Liver (tissue), 9 donors: ENCODE data around the gene FAM78B. TPM values are rescaled to one million over a fixed set of nuclear protein-coding genes. Genes with fewer than 3 reads are reported as not detected.

Experiments used
- DNase-seq: peaks from one replicate; pipeline ENCODE4 v3.0.0-alpha.2; 2017; ENCODE audit warnings: low spot score
- H3K27ac ChIP-seq, 2 donors: one replicate each; pipeline ENCODE4 v1.7.0; 2013; ENCODE audit warnings: inconsistent platforms in 2 of 2, low read length in 2 of 2, control low read depth in 1 of 2, low read depth in 1 of 2, mild to moderate bottlenecking in 1 of 2
- H3K27me3 ChIP-seq, 4 donors: one replicate each; pipeline versions ENCODE4 v1.6.1 to v1.7.0; 2013; ENCODE audit warnings: low read length in 3 of 4, inconsistent platforms in 1 of 4, mild to moderate bottlenecking in 1 of 4, moderate library complexity in 1 of 4; ENCODE audit not compliant: control insufficient read depth in 4 of 4, insufficient read depth in 4 of 4
- H3K36me3 ChIP-seq, 4 donors: one replicate each; pipeline versions ENCODE4 v1.6.1 to v1.7.0; 2013; ENCODE audit warnings: low read length in 3 of 4, mild to moderate bottlenecking in 3 of 4, low read depth in 1 of 4, moderate library complexity in 1 of 4; ENCODE audit not compliant: control insufficient read depth in 4 of 4, insufficient read depth in 3 of 4
- H3K4me1 ChIP-seq, 4 donors: one replicate each; pipeline versions ENCODE4 v1.6.1 to v1.7.0; 2013; ENCODE audit warnings: low read length in 3 of 4, mild to moderate bottlenecking in 3 of 4, moderate library complexity in 1 of 4; ENCODE audit not compliant: control insufficient read depth in 4 of 4, insufficient read depth in 4 of 4
- H3K4me3 ChIP-seq, 3 donors: one replicate each; pipeline versions ENCODE4 v1.6.1 to v1.7.0; 2013; ENCODE audit warnings: low read length in 3 of 3, control low read depth in 1 of 3, low read depth in 1 of 3, mild to moderate bottlenecking in 1 of 3
- H3K9ac ChIP-seq, 2 donors: one replicate each; pipeline ENCODE4 v1.7.0; 2013; ENCODE audit warnings: low read length in 2 of 2, mild to moderate bottlenecking in 2 of 2, moderate library complexity in 2 of 2, control low read depth in 1 of 2, low read depth in 1 of 2
- H3K9me3 ChIP-seq, 4 donors: one replicate each; pipeline versions ENCODE4 v1.6.1 to v1.7.0; 2013; ENCODE audit warnings: low read length in 3 of 4; ENCODE audit not compliant: control insufficient read depth in 4 of 4
- ATF3 ChIP-seq: IDR thresholded peaks from 2 replicates; pipeline ENCODE4 v1.6.1; 2016; ENCODE audit warnings: antibody characterized with exemption
- CTCF ChIP-seq: fragments of 150-350 bp; IDR thresholded peaks from 2 replicates; pipeline ENCODE4 v1.5.1; 2017; ENCODE audit warnings: improper control_type of control experiment, low read depth, low read length; ENCODE audit not compliant: missing input control
- EGR1 ChIP-seq, 2 donors: IDR thresholded peaks; 2 replicates each; pipeline ENCODE4 v1.6.1; 2016 to 2018; ENCODE audit warnings: antibody characterized with exemption in 2 of 2, low read depth in 2 of 2
- FOXA2 ChIP-seq: IDR thresholded peaks from 2 replicates; pipeline ENCODE4 v1.6.1; 2016; ENCODE audit warnings: antibody characterized with exemption
- GABPA ChIP-seq, 2 donors: IDR thresholded peaks in 1 of 2; conservative IDR thresholded peaks in 1 of 2; 2 replicates each; pipeline ENCODE4 v1.6.1; 2016; ENCODE audit warnings: antibody characterized with exemption in 2 of 2, mild to moderate bottlenecking in 1 of 2, moderate library complexity in 1 of 2
- HNF4G ChIP-seq: IDR thresholded peaks from 2 replicates; pipeline ENCODE4 v1.6.1; 2016; ENCODE audit warnings: antibody characterized with exemption
- NR2F2 ChIP-seq: IDR thresholded peaks from 2 replicates; pipeline ENCODE4 v1.6.1; 2016; ENCODE audit warnings: antibody characterized with exemption
- RAD21 ChIP-seq, 2 donors: IDR thresholded peaks; 2 replicates each; pipeline ENCODE4 v1.6.1; 2016; ENCODE audit warnings: antibody characterized with exemption in 2 of 2, mild to moderate bottlenecking in 2 of 2
- REST ChIP-seq: IDR thresholded peaks from 2 replicates; pipeline ENCODE4 v1.6.1; 2016; ENCODE audit warnings: antibody characterized with exemption, mild to moderate bottlenecking
- RXRA ChIP-seq, 2 donors: IDR thresholded peaks; 2 replicates each; pipeline ENCODE4 v1.6.1; 2017 to 2018; ENCODE audit warnings: antibody characterized with exemption in 2 of 2, mild to moderate bottlenecking in 1 of 2
- SP1 ChIP-seq: IDR thresholded peaks from 2 replicates; pipeline ENCODE4 v1.6.1; 2018; ENCODE audit warnings: antibody characterized with exemption, mild to moderate bottlenecking
- TAF1 ChIP-seq: conservative IDR thresholded peaks from 2 replicates; pipeline ENCODE4 v1.6.1; 2016; ENCODE audit warnings: antibody characterized with exemption, mild to moderate bottlenecking
- YY1 ChIP-seq: IDR thresholded peaks from 2 replicates; pipeline ENCODE4 v1.6.1; 2016; ENCODE audit warnings: antibody characterized with exemption, mild to moderate bottlenecking
- WGBS: extraction: QIAGEN DNeasy Blood & Tissue Kit; methylation state at CpG from one replicate; pipeline ENCODE4 v1.1.7; 2013; 5-methylcytosine and 5-hydroxymethylcytosine counted together
- polyA plus RNA-seq, 2 donors: library from polyadenylated mRNA; stranded (reverse) in 1 of 2; unstranded in 1 of 2; fragments of 200-250 nt in 1 of 2; fragments of >200 nt in 1 of 2; fragmentation: Nextera tagmentation in 1 of 2; extraction: Ambion mirVana in 1 of 2; gene quantifications; one replicate each; pipeline versions ENCODE4 v1.2.1 to v1.2.3, GENCODE V29; 2013 to 2015
- total RNA-seq, 2 donors: library from RNA; depleted of rRNA; stranded (reverse); fragments of >200 nt; gene quantifications; one replicate each; pipeline ENCODE4 v1.2.3, GENCODE V29; 2014
- donor health status: healthy.
- donor health status: healthy.
- donor health status: healthy.
- donor health status: healthy.
- donor health status: healthy.

The FAM78B gene
- total and polyA plus RNA-seq, 4 donors, result 0.14 to 0.92 (median 0.49) TPM

- H3K27ac ChIP-seq, result no peak overlapping the region
- no peaks in the 10 kb centered on the region for H3K4me1 ChIP-seq
- H3K9ac ChIP-seq, result no peak overlapping the region
- TF ChIP-seq GABPA (IDR thresholded peaks at IDR 0.05 in 1 of 2, conservative IDR thresholded peaks at IDR 0.05 in 1 of 2) (no peak), REST (no peak), TAF1 (no peak), RAD21 (IDR thresholded peaks at IDR 0.05) (no peak), SP1 (no peak), FOXA2 (no peak), RXRA (IDR thresholded peaks at IDR 0.05) (no peak), HNF4G (no peak), CTCF (no peak), YY1 (no peak), NR2F2 (no peak)
- 62% methylated on average over 2 of the region's 2 CpGs for WGBS
- H3K36me3 ChIP-seq, result no peaks in the 10 kb centered on the region
- H3K27me3 ChIP-seq, result peaks cover 0 to 2% (median 0%) of the 10 kb centered on the region in 4 donors
- DNase-seq, result no peak
- H3K9me3 ChIP-seq, result no peaks in the 10 kb centered on the region
- H3K4me3 ChIP-seq, result no peak overlapping the region
Measured at GRCh38 chr1:166189126-166189525, 22.3 kb upstream of the FAM78B start.

GRCh38 chr1:166185526-166185925 is 18.7 kb upstream of the FAM78B start:
- WGBS, result 75% methylated on average over 4 of the region's 4 CpGs
- H3K9ac ChIP-seq, result no peak overlapping the region
- TF ChIP-seq TAF1 (no peak), RAD21 (IDR thresholded peaks at IDR 0.05) (no peak), GABPA (IDR thresholded peaks at IDR 0.05 in 1 of 2, conservative IDR thresholded peaks at IDR 0.05 in 1 of 2) (no peak), CTCF (no peak)
- H3K4me1 ChIP-seq, result no peaks in the 10 kb centered on the region
- H3K27ac ChIP-seq, result no peak overlapping the region
- H3K4me3 ChIP-seq, result no peak overlapping the region
- no peaks in the 10 kb centered on the region for H3K9me3 ChIP-seq
- no peak for DNase-seq
- H3K27me3 ChIP-seq, result no peaks in the 10 kb centered on the region
- H3K36me3 ChIP-seq, result no peaks in the 10 kb centered on the region

GRCh38 chr1:166184897-166185296 is 18.1 kb upstream of the FAM78B start:
- Histone ChIP-seq H3K9me3 (no peaks in the 10 kb centered on the region), H3K27me3 (no peaks in the 10 kb centered on the region), H3K4me1 (no peaks in the 10 kb centered on the region), H3K4me3 (no peak overlapping the region), H3K36me3 (no peaks in the 10 kb centered on the region), H3K27ac (no peak overlapping the region), H3K9ac (no peak overlapping the region)
- no peak for TF ChIP-seq HNF4G
- no peak for TF ChIP-seq NR2F2
- TF ChIP-seq SP1, result no peak
- TF ChIP-seq CTCF, result no peak
- no peak for TF ChIP-seq EGR1 (IDR thresholded peaks at IDR 0.05; ENCODE audit: low read depth in 2 of 2)
- no peak for TF ChIP-seq ATF3
- DNase-seq, result no peak
- WGBS, result 76% methylated on average over 6 of the region's 6 CpGs
